CD4-positive, alpha-beta T cell treated with Interleukin-2 at 100 ng/mL for 4 hours (primary cell): Measurements from ENCODE around the gene DLX1.
A peak's percentile ranks its signal among the peaks of the same experiment; 100 is the strongest.
"Not testable (repeated sequence)": the region's sequence is repeated elsewhere in the genome, so short reads cannot be mapped to it uniquely, and the experiment has no call there.

Experiments used
- DNase-seq: peaks from one replicate; pipeline ENCODE4 v3.0.0-alpha.2; 2020; ENCODE audit warnings: low spot score

DLX1 gene

GRCh38 chr2:172065111-172065510 is 20.2 kb upstream of the DLX1 start:
- no peak for DNase-seq

DNA sequence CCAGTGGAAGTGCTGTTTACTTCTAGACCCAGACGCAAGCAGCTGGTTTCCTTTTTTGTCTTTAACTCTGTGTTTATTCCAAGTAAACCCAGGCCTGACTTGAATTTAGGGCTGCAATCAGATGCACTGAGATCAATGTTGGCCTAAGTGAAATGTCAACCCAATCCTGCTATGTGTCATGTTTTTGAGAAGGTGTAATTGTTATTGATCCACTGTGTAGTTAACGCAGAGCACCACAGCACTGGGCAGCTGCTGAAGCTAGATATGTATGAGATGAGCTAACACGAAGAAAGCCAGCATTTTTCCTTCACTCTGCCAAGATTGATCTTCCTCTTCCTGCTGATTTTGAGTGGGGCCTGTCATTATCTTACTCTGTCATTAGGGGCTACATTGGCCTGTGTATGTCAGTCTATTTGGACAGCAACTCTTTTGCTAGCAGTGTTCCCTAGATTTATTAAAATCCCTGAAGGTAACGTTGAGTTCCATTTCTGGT is 18.9 kb upstream of the DLX1 start:
- no peak for DNase-seq

DNA sequence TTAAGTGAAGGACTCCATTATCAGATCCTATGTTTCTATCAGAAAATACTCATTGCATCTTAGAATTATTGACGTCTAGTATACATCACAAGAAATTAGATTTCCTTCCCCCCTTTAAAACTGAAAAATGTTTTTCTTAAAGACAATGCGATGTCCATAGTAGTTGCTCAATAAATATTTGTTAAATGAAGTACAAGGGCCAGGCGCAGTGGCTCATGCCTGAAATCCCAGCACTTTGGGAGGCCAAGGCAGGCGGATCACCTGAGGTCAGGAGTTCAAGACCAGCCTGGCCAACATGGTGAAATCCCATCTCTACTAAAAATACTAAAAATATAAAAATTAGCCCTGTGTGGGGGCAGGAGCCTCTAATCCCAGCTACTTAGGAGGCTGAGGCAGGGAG is 17.4 kb upstream of the DLX1 start:
- not testable (repeated sequence) for DNase-seq

DNA sequence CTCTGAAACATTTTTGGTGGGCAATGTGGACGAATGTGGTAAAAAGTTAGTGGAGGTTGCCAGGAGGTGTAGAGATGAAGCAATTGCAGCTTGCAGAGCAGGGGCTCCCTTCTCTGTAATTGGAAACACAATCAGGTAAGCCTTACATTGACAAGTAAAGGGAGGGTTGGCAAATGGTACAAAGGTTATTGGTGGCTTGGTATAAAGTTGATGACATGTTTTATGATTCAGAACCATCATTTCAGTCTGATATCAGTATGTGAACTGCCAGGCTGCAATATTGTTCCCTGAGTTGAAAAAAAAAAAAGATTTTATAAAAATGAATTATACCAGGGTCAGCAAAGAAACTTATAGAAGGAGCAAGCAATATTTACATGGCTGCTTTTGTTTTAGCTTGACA is 14.4 kb upstream of the DLX1 start:
- no peak for DNase-seq

DNA sequence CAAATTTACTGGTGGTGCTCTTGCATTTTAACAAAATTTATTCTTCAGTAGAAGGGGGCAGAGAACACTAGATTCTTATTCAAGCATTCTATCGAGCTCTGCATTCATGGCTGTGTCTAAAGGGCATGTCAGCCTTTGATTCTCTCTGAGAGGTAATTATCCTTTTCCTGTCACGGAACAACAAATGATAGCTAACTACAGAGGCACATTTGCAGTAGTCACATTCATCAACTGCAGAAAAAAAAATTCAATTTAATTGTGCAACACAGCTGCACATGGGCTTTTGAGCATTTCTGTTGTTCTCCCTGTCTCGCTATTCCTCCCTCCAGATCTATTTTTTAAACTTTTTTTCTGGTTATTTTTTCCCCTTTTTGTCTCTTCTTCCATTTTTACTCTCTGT is 13.0 kb upstream of the DLX1 start:
- DNase-seq = no peak

GRCh38 chr2:172072706-172073105 is 12.6 kb upstream of the DLX1 start:
- DNase-seq = no peak

GRCh38 chr2:172073518-172073917 is 11.8 kb upstream of the DLX1 start:
- no peak for DNase-seq

DNA sequence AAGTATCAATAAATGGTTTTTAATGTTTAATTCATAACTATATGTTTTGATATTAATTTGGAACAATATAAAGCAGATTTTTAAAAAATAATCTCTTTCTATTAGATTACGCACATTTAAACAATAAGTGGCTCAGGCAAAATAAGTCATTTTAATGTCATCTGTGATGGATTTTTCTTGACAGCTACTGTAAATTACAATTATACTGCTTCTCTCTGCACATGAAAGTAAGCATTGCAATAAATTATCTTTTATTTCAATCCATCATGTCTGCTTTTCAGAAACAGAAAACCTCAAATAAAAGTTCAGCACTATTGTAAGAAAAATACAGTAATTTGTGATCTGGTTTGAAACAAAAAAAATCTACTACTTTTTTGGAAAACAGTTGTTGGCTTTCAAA is 11.1 kb upstream of the DLX1 start:
- no peak for DNase-seq

DNA sequence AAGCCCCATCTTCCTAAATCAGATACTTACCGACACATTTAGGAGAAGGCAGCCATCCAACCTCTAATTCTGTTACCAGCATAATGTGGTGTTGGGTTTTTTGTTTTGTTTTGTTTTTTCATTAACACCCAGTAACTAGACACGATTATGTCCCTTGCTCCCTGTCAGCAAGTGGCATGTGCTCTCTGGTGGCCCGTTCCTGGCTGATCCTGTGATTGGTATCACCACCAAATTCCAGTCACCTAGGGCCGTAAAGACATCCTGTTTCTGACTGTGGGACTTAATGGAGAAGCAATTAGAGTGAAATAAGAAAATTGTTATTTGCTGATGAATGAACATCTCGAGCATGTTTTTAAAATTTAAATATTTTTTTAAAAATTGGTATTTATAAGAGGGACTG is 5.9 kb upstream of the DLX1 start:
- DNase-seq = no peak

- DNase-seq = no peak
Observed at GRCh38 chr2:172079838-172080640, 5.3 kb upstream of the DLX1 start.

GRCh38 chr2:172080641-172081220 is 4.6 kb upstream of the DLX1 start:
- DNase-seq = no peak

- no peak for DNase-seq
Observed at GRCh38 chr2:172081221-172082022, 3.9 kb upstream of the DLX1 start.

DNA sequence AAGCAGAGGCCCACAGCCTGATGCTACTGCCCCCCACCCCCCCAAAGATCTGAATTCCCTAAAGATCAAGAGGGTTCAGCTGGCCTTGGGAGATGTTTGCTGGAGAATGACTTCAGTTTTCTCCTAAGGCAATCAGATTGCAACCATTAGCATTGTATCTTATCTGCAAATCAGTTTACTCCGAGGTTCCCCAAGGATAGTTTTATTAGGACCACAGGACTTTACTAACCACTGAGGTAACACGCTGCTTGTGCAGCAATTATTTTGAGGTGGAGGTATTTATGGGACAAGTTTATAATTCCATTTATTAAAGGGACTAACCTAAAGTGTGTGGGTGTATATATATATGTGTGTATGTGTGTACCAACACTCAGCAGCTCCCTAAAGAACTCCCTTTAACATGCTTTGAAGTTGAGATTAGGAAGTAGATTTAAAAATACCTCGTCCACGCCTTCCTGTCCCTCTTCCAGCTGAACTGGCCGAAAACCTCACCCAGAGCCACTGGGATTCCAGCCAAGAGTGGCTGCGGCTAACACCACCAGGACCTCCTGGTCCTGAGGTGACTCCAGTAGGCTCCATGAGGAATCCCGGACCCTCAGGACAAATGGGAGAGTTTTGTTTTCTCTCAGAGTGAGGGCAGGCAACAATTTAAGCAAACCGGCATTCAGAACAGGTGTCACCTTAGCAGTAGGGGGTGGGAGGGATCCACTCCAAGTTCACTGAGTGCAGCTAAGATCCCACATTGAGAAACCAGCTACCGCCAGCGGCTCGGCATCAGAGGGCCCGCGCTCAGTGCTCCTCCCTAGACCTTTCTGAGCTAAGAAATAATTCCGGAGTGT is 3.0 kb upstream of the DLX1 start:
- DNase-seq = no peak

DNA sequence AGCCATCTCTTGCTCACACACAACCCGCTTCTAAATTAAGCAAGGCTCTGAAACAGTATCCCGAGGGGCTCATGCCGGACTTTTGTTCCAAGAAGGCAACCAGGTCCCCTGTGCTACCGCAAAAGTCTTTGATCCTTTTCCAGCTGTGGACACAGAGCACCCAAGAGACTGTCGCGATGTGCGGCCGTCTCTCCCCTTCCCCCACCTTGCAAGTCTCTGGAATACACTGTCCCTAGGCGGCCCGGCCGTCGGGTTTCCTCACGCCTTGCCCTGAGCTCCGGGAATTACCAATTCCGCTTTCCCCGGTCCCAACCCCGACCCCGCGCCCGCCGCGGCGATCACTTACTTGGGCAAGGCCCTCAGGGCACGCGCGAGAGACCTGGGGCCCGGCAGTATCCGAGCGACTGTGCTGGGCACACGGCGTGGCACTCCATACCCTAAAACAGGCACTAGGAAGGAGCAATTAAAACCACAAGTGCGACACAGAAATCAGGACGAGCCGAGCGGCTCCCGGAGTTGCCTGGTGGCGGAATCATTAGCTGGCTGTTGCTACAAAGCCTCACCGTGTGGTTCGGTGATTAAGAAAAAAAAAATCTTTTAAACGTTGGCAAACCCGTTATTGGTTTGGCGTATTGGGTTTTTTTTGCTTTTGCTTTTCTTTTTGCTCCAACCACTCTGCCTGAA is 2.2 kb upstream of the DLX1 start:
- no peak for DNase-seq

- no peak for DNase-seq
Observed at GRCh38 chr2:172083628-172084394, 1.5 kb upstream of the DLX1 start.

- DNase-seq = no peak
Observed at GRCh38 chr2:172084395-172084644, 987 bp upstream of the DLX1 start.

DNA sequence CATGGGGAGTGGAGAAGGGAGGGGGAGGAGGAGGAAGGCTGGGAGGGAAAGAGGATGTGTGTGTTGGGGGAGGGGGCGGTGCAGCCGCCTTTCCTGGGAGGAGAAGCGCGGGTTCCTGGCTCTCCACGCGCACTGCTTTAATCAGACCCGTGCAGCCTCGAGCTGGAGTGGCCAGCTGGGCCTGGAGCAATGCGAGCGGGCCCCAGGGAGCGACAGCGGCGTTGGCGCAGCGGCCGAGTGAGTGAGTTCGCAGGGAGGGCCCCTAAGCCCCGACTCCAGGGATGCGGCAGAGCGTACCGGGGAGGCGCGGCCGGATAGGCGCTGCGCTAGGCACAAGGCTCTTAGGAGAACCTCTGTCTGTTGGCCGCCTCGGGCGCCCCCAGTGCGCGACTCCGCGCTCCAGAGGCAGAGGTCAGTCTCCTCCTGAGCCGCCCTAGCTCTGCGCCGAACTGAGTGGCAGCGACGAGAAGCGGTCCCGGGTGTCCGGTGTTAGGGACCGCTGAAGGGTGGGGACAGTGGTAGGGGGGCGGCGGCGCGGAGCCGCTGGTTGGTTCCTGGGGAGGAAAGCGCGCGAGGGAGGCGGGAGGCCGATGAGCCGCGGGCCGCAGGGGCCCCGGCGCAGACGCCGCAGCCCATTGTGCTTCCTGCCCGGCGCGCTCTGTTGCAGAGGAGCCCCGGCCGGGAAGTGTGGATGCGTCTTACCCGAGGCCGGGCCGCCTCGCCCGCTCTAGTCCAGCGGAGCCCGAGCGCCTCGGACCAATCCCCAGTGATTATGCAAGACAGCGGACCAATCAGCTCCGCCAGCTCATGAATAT is 455 bp upstream of the DLX1 start:
- peak; percentile 59 for DNase-seq

DNA sequence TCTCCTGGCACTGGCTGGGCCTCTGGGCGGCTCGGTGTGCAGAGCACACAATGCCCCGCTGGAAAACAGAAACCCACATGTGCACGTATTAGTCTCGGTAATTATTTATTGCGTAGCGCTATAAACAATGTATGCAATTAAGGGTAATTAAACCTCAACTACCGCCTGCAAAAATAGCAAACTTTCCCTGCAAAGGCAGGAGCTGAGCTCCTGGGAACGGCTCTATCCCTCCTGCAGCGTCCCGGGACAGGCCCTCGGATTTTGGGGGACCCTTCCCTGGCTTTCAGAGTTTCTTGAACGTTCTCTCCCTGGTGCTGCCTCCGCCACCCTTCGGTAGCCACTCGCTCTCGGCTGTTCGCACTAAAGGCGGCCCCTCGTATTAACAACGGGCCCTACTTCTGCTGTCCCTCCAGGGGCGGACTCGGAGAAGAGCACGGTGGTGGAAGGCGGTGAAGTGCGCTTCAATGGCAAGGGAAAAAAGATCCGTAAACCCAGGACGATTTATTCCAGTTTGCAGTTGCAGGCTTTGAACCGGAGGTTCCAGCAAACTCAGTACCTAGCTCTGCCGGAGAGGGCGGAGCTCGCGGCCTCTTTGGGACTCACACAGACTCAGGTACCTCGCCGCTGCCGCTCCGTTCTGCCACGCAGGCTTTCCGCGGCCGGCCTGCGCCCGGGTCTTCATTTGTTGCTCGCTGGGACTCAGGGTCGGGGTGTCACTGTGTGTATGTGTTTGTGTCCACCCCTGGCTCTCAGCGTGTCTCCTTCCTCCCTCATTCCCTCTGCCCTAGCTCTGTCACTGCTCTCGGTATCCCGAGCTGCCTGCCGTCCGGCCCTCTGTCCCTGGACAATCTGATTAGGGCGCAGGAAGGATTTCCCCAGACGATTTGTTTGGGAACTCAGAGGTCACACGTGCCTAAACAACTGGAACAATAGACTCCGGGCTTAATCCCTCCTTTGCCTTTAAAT is 1.2 kb downstream of the DLX1 start:
- peak; percentile 51 for DNase-seq
